Keratinocyte (primary cell): ENCODE data around the gene SLC66A2. TPM values are rescaled to one million over a fixed set of nuclear protein-coding genes. Genes with fewer than 3 reads are reported as not detected.

ENCODE experiments used
- DNase-seq: peaks from one replicate; pipeline ENCODE4 v3.0.0-alpha.2; 2011; ENCODE audit warnings: low read depth, missing footprints, low spot score
- FAIRE-seq: peaks from 2 replicates; lab custom pipeline; 2011; peaks lifted over from hg19 to GRCh38; lab: Jason Lieb, UNC
- H2AFZ ChIP-seq: 2 replicates; pipeline ENCODE4 v1.6.0; 2012; ENCODE audit warnings: low read length, control low read depth, inconsistent platforms; ENCODE audit not compliant: control insufficient read depth
- H3K27ac ChIP-seq: 2 replicates; pipeline ENCODE4 v1.5.1; 2011; ENCODE audit warnings: low read length; ENCODE audit not compliant: control insufficient read depth, insufficient read depth
- H3K27me3 ChIP-seq: 3 replicates; pipeline ENCODE4 v1.6.0; 2011; ENCODE audit warnings: low read length; ENCODE audit not compliant: control insufficient read depth, insufficient read depth; ENCODE audit errors: extremely low read depth
- H3K36me3 ChIP-seq, 2 experiments: 2 replicates in 1 of 2; 3 replicates in 1 of 2; pipeline ENCODE4 v1.5.1; 2011; ENCODE audit warnings: low read length in 2 of 2, mild to moderate bottlenecking in 1 of 2; ENCODE audit not compliant: control insufficient read depth in 2 of 2, insufficient read depth in 2 of 2; ENCODE audit errors: extremely low read depth in 1 of 2
- H3K4me1 ChIP-seq: 3 replicates; pipeline ENCODE4 v1.5.1; 2011; ENCODE audit warnings: low read length; ENCODE audit not compliant: control insufficient read depth, insufficient read depth; ENCODE audit errors: extremely low read depth
- H3K4me2 ChIP-seq: 3 replicates; pipeline ENCODE4 v1.6.0; 2011; ENCODE audit warnings: low read depth, low read length; ENCODE audit not compliant: control insufficient read depth, insufficient read depth; ENCODE audit errors: extremely low read depth
- H3K4me3 ChIP-seq, 3 experiments: fragments of 200-600 bp in 1 of 3; sonication (generic) in 1 of 3; 2 replicates in 2 of 3; 3 replicates in 1 of 3; pipeline ENCODE4 v1.5.1; 2011 to 2016; ENCODE audit warnings: low read length in 3 of 3, mild to moderate bottlenecking in 3 of 3, control low read depth in 2 of 3, inconsistent platforms in 1 of 3, low read depth in 1 of 3, mixed read lengths in 1 of 3, mixed run types in 1 of 3, moderate library complexity in 1 of 3; ENCODE audit not compliant: control insufficient read depth in 2 of 3, insufficient read depth in 2 of 3; ENCODE audit errors: extremely low read depth in 1 of 3
- H3K79me2 ChIP-seq: 2 replicates; pipeline ENCODE4 v1.6.0; 2012; ENCODE audit warnings: low read length; ENCODE audit not compliant: control insufficient read depth, insufficient read depth
- H3K9ac ChIP-seq: 3 replicates; pipeline ENCODE4 v1.6.0; 2011; ENCODE audit warnings: low read length; ENCODE audit not compliant: control insufficient read depth, insufficient read depth; ENCODE audit errors: extremely low read depth
- H3K9me1 ChIP-seq: 3 replicates; pipeline ENCODE4 v1.6.0; 2011; ENCODE audit warnings: low read length; ENCODE audit not compliant: control insufficient read depth, insufficient read depth; ENCODE audit errors: extremely low read depth
- H3K9me3 ChIP-seq: 2 replicates; pipeline ENCODE4 v1.5.1; 2012; ENCODE audit warnings: low read depth, low read length; ENCODE audit not compliant: control insufficient read depth
- H4K20me1 ChIP-seq: 3 replicates; pipeline ENCODE4 v1.6.0; 2011; ENCODE audit warnings: low read length; ENCODE audit not compliant: control insufficient read depth, insufficient read depth; ENCODE audit errors: extremely low read depth
- EZH2 ChIP-seq: IDR thresholded peaks from one replicate; pipeline ENCODE4 v1.6.1; 2012; ENCODE audit warnings: inconsistent platforms, mild to moderate bottlenecking, low read length, moderate library complexity
- dilution Hi-C: fragments of 300-500 bp; cut with MboI; formaldehyde crosslinking; loops from one replicate; pipeline ENCODE4 v1.7.0; 2020; ENCODE audit warnings: low sequenced_read_pairs; ENCODE audit not compliant: extremely low pct_ligation_motif_present
- polyA plus RNA-seq, 5 experiments: library from polyadenylated mRNA; depleted of rRNA in 3 of 5; stranded (reverse) in 3 of 5; stranded (forward) in 1 of 5; unstranded in 1 of 5; fragments of >200 nt; gene quantifications; 1 replicate in 1 of 5; 2 replicates in 3 of 5; 3 replicates in 1 of 5; pipeline versions ENCODE4 v1.2.1 to v1.2.3, GENCODE V29; 2011 to 2012; ENCODE audit warnings: missing spikeins in 2 of 5, low read depth in 1 of 5, low replicate concordance in 1 of 5
- TF ChIP-seq, protein P1 (sequence below), 3 experiments: IDR thresholded peaks in 1 of 3; conservative IDR thresholded peaks in 1 of 3; optimal IDR thresholded peaks in 1 of 3; 2 replicates in 2 of 3; 3 replicates in 1 of 3; pipeline versions ENCODE3 to v1.5.1; 2011; ENCODE audit warnings: low read length in 3 of 3, mild to moderate bottlenecking in 3 of 3, moderate library complexity in 2 of 3, control low read depth in 1 of 3, inconsistent platforms in 1 of 3; ENCODE audit not compliant: insufficient read depth in 2 of 3; ENCODE audit errors: extremely low read depth in 1 of 3

Gene SLC66A2
- polyA plus RNA-seq, 1 donor (not counting 4 experiments of a cell fraction or from before 2014, with no cell fraction given), result 16.3 TPM

GRCh38 chr18:79869591-79870300, 81.7 kb downstream of the SLC66A2 start:
- Histone ChIP-seq H3K4me2 (no peak overlapping the region), H4K20me1 (no peaks in the 10 kb centered on the region), H3K9me1 (no peaks in the 10 kb centered on the region), H2AFZ (no peak overlapping the region), H3K4me3 (no peak overlapping the region), H3K27me3 (peaks cover 9% of the 10 kb centered on the region), H3K9ac (no peak overlapping the region), H3K36me3 (no peaks in the 10 kb centered on the region), H3K27ac (no peak overlapping the region), H3K4me1 (no peaks in the 10 kb centered on the region), H3K79me2 (no peaks in the 10 kb centered on the region), H3K9me3 (no peaks in the 10 kb centered on the region)
- FAIRE-seq (no peak), DNase-seq (no peak)
- TF ChIP-seq, protein P1, sequence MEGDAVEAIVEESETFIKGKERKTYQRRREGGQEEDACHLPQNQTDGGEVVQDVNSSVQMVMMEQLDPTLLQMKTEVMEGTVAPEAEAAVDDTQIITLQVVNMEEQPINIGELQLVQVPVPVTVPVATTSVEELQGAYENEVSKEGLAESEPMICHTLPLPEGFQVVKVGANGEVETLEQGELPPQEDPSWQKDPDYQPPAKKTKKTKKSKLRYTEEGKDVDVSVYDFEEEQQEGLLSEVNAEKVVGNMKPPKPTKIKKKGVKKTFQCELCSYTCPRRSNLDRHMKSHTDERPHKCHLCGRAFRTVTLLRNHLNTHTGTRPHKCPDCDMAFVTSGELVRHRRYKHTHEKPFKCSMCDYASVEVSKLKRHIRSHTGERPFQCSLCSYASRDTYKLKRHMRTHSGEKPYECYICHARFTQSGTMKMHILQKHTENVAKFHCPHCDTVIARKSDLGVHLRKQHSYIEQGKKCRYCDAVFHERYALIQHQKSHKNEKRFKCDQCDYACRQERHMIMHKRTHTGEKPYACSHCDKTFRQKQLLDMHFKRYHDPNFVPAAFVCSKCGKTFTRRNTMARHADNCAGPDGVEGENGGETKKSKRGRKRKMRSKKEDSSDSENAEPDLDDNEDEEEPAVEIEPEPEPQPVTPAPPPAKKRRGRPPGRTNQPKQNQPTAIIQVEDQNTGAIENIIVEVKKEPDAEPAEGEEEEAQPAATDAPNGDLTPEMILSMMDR (optimal IDR thresholded peaks at IDR 0.05 in 1 of 3, IDR thresholded peaks at IDR 0.05 in 1 of 3, conservative IDR thresholded peaks at IDR 0.05 in 1 of 3; ENCODE audit: extremely low read depth in 1 of 3, insufficient read depth in 2 of 3, low read length in 3 of 3), result no peak
- no peak for TF ChIP-seq EZH2
- dilution Hi-C loops, result no loop called here

DNA sequence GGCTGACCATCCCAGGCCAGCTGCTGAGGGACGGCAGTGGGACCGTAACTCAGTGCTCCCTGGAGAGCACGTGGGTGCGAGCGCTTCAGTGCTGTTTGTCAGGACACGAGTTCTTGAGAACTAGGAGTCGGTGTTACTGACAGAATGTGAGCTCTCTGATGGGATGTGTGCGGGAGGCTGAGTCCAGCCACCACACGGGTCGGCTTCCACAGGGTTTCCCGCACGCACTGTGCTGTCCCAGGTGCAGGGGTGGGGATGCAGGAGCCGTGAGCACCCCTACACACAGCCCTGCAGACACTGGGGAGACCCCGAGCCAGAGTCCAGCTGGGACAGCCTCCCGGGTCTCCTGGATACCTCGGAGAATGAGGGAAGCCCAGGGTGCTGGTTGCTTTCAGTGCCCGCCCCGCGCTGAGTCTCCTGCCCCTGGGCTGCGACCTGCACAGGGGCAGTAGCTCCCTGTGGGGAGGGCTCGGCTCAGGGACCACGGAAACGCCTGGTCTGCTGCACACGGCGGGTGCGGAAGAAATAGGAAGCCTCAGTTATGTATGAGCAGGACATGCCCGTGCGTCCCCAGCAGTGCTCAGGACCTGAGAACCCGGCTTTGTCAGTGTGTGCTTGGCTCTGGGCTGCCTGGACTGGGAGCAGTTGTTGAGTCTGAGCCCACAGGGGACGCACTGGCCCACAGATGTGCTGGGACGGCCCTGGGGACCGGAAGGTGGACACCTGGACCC, 82.5 kb downstream of the SLC66A2 start:
- Histone ChIP-seq H3K27ac (no peak overlapping the region), H3K4me1 (no peaks in the 10 kb centered on the region)
- no peak for DNase-seq

More for the DNA sequence above, 82.5 kb downstream of the SLC66A2 start:
- no peaks in the 10 kb centered on the region for H3K79me2 ChIP-seq
- no peak overlapping the region for H3K4me3 ChIP-seq
- H3K9me1 ChIP-seq, result no peaks in the 10 kb centered on the region
- FAIRE-seq, result no peak
- H2AFZ ChIP-seq, result no peak overlapping the region
- no peak overlapping the region for H3K4me2 ChIP-seq
- no peak overlapping the region for H3K9ac ChIP-seq
- H3K36me3 ChIP-seq, result no peaks in the 10 kb centered on the region
- no peaks in the 10 kb centered on the region for H3K9me3 ChIP-seq
- no peaks in the 10 kb centered on the region for H4K20me1 ChIP-seq
- dilution Hi-C loops, result no loop called here
- peaks cover 6% of the 10 kb centered on the region for H3K27me3 ChIP-seq
- TF ChIP-seq, protein P1 (optimal IDR thresholded peaks at IDR 0.05 in 1 of 3, IDR thresholded peaks at IDR 0.05 in 1 of 3, conservative IDR thresholded peaks at IDR 0.05 in 1 of 3; ENCODE audit: extremely low read depth in 1 of 3, insufficient read depth in 2 of 3, low read length in 3 of 3), result no peak
- TF ChIP-seq EZH2, result no peak
